GM23248 (cell line): ENCODE measurements around the gene ATP5PB. TPM values are rescaled to one million over a fixed set of nuclear protein-coding genes. Genes with fewer than 3 reads are reported as not detected.

Source experiments
- DNase-seq: peaks from one replicate; pipeline ENCODE4 v3.0.0-alpha.2; 2015
- H2AFZ ChIP-seq: fragments of 200-600 bp; sonication (generic); 2 replicates; pipeline ENCODE4 v1.6.1; 2016; ENCODE audit warnings: antibody characterized with exemption
- H3F3A ChIP-seq: fragments of 200-600 bp; sonication (generic); 2 replicates; pipeline ENCODE4 v1.6.1; 2016; ENCODE audit warnings: mild to moderate bottlenecking, antibody characterized with exemption, mixed run types; ENCODE audit not compliant: insufficient read depth
- H3K27ac ChIP-seq: fragments of 200-600 bp; sonication (generic); 2 replicates; pipeline ENCODE4 v1.5.1; 2016; ENCODE audit warnings: mild to moderate bottlenecking
- H3K27me3 ChIP-seq: fragments of 200-600 bp; sonication (generic); replicated peaks from 2 replicates; pipeline ENCODE4 v1.6.1; 2016; ENCODE audit warnings: mild to moderate bottlenecking; ENCODE audit not compliant: insufficient read depth
- H3K36me3 ChIP-seq: fragments of 200-600 bp; sonication (generic); 2 replicates; pipeline ENCODE4 v1.6.1; 2016; ENCODE audit warnings: low read depth, mild to moderate bottlenecking
- H3K4me1 ChIP-seq: fragments of 200-600 bp; sonication (generic); 2 replicates; pipeline ENCODE4 v1.6.1; 2016; ENCODE audit warnings: mild to moderate bottlenecking; ENCODE audit not compliant: insufficient read depth
- H3K4me2 ChIP-seq: fragments of 200-600 bp; sonication (generic); one replicate; pipeline ENCODE4 v1.6.1; 2016; ENCODE audit warnings: mild to moderate bottlenecking; ENCODE audit not compliant: unreplicated experiment
- H3K4me3 ChIP-seq: fragments of 200-600 bp; sonication (generic); 2 replicates; pipeline ENCODE4 v1.5.1; 2016; ENCODE audit warnings: mild to moderate bottlenecking
- H3K79me2 ChIP-seq: fragments of 200-600 bp; sonication (generic); 2 replicates; pipeline ENCODE4 v1.6.1; 2016; ENCODE audit warnings: mild to moderate bottlenecking; ENCODE audit not compliant: insufficient read depth
- H3K9ac ChIP-seq: fragments of 200-600 bp; sonication (generic); 2 replicates; pipeline ENCODE4 v1.6.1; 2016; ENCODE audit warnings: mild to moderate bottlenecking
- H3K9me2 ChIP-seq: fragments of 200-600 bp; sonication (generic); 2 replicates; pipeline ENCODE4 v1.6.1; 2016; ENCODE audit warnings: mixed run types, mild to moderate bottlenecking, moderate library complexity; ENCODE audit not compliant: insufficient read depth
- H3K9me3 ChIP-seq: fragments of 200-600 bp; sonication (generic); one replicate; pipeline ENCODE4 v1.6.1; 2017; ENCODE audit warnings: low read depth
- H4K20me1 ChIP-seq: fragments of 200-600 bp; sonication (generic); 2 replicates; pipeline ENCODE4 v1.6.0; 2016; ENCODE audit not compliant: insufficient read depth
- EZH2 ChIP-seq: fragments of 200-600 bp; sonication (generic); IDR thresholded peaks from 2 replicates; pipeline ENCODE4 v1.6.1; 2018; ENCODE audit warnings: antibody characterized with exemption, mild to moderate bottlenecking; ENCODE audit not compliant: insufficient read depth, poor library complexity, severe bottlenecking
- EZH2phosphoT487 ChIP-seq: fragments of 200-600 bp; sonication (generic); IDR thresholded peaks from 2 replicates; pipeline ENCODE4 v1.6.1; 2018; ENCODE audit warnings: antibody characterized with exemption, moderate library complexity, mild to moderate bottlenecking, low read depth; ENCODE audit not compliant: insufficient read depth
- WGBS, 2 experiments: methylation state at CpG; one replicate each; pipeline ENCODE4 v1.1.6; 2015 to 2017; ENCODE audit warnings: low lambda C conversion rate in 2 of 2, low coverage in 1 of 2; ENCODE audit errors: missing lambda C conversion rate in 2 of 2; 5-methylcytosine and 5-hydroxymethylcytosine counted together
- in situ Hi-C: fragments of 300-500 bp; cut with MboI; formaldehyde crosslinking; loops from 2 replicates; pipeline ENCODE4 v1.15.0; 2020
- polyA plus RNA-seq: library from polyadenylated mRNA; unstranded; fragments of >200 nt; fragmentation: Nextera tagmentation; extraction: Ambion mirVana; gene quantifications from 2 replicates; pipeline ENCODE4 v1.2.1, GENCODE V29; 2016
- total RNA-seq: library from RNA; depleted of rRNA; stranded (reverse); fragments of >200 nt; shearing (Covaris generic); gene quantifications from 2 replicates; pipeline ENCODE4 v1.2.3, GENCODE V29; 2014

ATP5PB gene
- total and polyA plus RNA-seq, 2 experiments from 2014 or later = 226 to 304 TPM

DNA sequence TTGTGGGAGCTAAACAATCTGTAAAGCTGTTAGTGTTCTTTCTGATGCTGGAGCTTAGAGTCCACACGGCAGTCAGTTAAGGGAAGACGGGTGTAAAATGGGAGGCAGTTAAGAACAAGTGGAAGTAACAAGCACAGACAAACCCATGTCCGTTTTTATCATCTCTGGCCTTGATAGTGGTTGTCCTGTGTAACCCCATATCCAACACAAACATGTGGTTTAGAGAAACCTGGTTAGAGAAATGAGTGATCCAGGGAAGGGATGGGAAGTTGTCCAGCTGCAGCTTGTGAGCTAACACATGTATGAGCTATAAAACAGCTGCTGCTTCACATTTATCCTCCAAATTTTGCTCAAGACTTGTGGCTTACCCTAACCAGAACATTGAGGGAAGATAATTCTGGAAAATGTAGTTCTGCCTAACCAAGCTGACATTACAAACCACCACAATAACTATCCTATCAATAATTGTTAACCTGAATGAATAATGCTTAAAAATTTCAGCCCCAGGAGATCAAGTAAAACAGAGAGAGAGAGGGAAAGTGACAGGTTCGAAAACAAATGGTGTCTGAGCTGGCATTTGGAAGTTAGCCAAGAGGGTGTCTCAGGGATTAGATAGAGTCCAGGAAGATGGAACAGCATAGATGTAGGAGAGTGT is 13.9 kb downstream of the ATP5PB start:
- no peaks in the 10 kb centered on the region for H3K27me3 ChIP-seq
- H3K4me3 ChIP-seq = no peak overlapping the region
- 69 to 79% methylated on average over 4 of the region's 4 CpGs for WGBS, 2 experiments
- no peaks in the 10 kb centered on the region for H3K79me2 ChIP-seq
- H3K27ac ChIP-seq = no peak overlapping the region
- no peak overlapping the region for H3K9ac ChIP-seq
- no peaks in the 10 kb centered on the region for H3K9me3 ChIP-seq
- 0 out of 2 replicates have a peak, but pooled peaks cover 5% of the 10 kb centered on the region for H3F3A ChIP-seq
- peak; percentile 33 for DNase-seq
- no peak overlapping the region for H2AFZ ChIP-seq
- in situ Hi-C loops = no loop called here
- no peak for TF ChIP-seq EZH2
- no peak for TF ChIP-seq EZH2phosphoT487
- no peaks in the 10 kb centered on the region for H3K9me2 ChIP-seq
- H3K4me1 ChIP-seq = no peaks in the 10 kb centered on the region
- no peaks in the 10 kb centered on the region for H4K20me1 ChIP-seq
- no peak overlapping the region for H3K4me2 ChIP-seq
- H3K36me3 ChIP-seq = peaks cover 38% of the 10 kb centered on the region

DNA sequence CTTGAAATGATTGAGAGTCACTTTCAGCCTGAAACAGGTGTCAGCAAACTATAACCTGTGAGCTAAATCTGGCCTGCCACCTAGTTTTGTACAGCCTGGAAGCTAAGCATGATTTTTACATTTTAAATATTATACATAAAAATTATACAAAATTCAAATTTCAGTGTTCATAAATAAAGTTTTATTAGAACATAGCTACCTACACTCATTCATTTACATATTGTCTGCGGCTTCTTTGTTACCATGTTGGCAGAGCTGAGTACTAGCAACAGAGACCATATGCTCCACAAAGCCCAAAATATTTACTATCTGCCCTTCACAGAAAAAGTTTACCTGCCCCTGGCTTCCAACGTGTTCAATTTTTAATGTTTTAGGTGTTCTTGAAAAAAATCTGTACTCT is 16.5 kb downstream of the ATP5PB start:
- H3K9me2 ChIP-seq = no peaks in the 10 kb centered on the region
- no peak overlapping the region for H2AFZ ChIP-seq
- H3K36me3 ChIP-seq = peaks cover 22% of the 10 kb centered on the region
- no peaks in the 10 kb centered on the region for H3K79me2 ChIP-seq
- H3K4me1 ChIP-seq = no peaks in the 10 kb centered on the region
- no peaks in the 10 kb centered on the region for H3K27me3 ChIP-seq
- no peaks in the 10 kb centered on the region for H4K20me1 ChIP-seq
- H3F3A ChIP-seq = 0 out of 2 replicates have a peak, but pooled peaks cover 1% of the 10 kb centered on the region
- no peak for DNase-seq
- no peak overlapping the region for H3K4me2 ChIP-seq
- TF ChIP-seq EZH2phosphoT487 = no peak
- no peak for TF ChIP-seq EZH2
- H3K4me3 ChIP-seq = no peak overlapping the region
- 95% methylated on average over 2 of the region's 2 CpGs for WGBS, 2 experiments
- H3K9ac ChIP-seq = no peak overlapping the region
- H3K27ac ChIP-seq = no peak overlapping the region
- no peaks in the 10 kb centered on the region for H3K9me3 ChIP-seq
- in situ Hi-C loops = no loop called here

DNA sequence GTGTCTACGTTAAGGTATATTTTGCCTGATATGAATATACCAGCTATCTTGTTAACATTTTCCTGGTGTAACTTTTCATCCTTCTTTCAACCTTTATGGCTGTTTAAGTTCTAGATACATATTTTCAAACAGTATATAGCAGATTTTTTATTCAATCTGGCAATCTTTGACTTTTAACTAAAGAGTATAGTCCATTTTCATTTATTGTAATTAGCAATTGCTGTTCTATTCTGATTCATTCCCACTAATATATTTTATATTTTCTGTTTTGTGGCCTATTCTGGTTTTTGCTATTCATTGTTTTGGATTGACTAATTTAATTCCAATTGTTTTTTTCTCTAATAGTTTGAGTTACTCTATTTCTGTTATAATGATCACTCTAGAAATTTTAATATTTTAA is 17.2 kb downstream of the ATP5PB start:
- no peak for TF ChIP-seq EZH2
- TF ChIP-seq EZH2phosphoT487 = no peak
- Histone ChIP-seq H3K9me3 (no peaks in the 10 kb centered on the region), H3K36me3 (peaks cover 16% of the 10 kb centered on the region), H3K27me3 (no peaks in the 10 kb centered on the region), H3K4me2 (no peak overlapping the region), H3K27ac (no peak overlapping the region), H3K9ac (no peak overlapping the region), H3F3A (no peaks in the 10 kb centered on the region), H3K79me2 (no peaks in the 10 kb centered on the region), H2AFZ (no peak overlapping the region), H3K4me3 (no peak overlapping the region), H4K20me1 (no peaks in the 10 kb centered on the region), H3K9me2 (no peaks in the 10 kb centered on the region), H3K4me1 (no peaks in the 10 kb centered on the region)
- DNase-seq = no peak
- 0 to 5% methylated on average over 1 of the region's 1 CpG for WGBS, 2 experiments
- in situ Hi-C loops = no loop called here

DNA sequence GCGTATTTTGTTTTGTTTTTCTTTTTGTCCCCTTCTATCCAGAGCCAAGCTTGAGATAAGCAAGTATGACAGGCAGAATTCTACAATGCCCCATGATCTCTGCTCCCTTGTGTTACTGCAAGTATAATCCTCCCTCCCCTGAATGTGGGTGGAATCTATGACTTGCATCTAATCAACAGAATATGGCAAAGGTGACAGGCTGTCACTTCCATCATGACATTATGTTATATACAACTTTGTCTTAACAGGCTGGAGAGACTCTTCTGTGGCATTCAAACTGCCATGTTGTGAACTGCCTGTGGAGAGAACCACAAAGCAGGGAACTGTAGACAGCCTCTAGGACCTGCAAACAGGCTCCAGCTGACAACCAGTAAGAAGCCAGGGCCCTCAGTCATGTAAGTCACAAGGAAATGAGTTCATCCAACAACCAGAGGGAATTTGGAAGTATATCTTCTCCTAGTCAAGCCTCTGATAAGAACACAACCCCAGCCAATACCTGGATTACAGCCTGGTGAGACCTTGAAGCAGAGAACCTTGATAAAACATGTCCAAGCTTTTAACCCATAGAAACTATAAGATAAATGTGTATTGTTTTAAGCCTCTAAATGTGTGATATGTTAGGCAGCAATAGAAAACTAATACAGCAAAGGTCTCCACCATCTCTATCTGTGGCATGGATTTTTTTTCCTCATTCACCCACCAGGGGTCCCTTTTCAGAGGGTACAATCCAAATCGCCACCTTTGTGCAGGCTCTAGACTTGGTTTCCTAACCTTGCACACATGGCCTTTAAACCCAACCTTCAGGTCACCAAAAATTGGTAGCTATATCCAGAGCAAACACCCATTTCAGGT is 18.8 kb downstream of the ATP5PB start:
- WGBS, 2 experiments = 76 to 77% methylated on average over 2 of the region's 2 CpGs
- H3K4me1 ChIP-seq = no peaks in the 10 kb centered on the region

More for the DNA sequence above, 18.8 kb downstream of the ATP5PB start:
- Histone ChIP-seq H3K79me2 (no peaks in the 10 kb centered on the region), H3K9me3 (no peaks in the 10 kb centered on the region), H4K20me1 (no peaks in the 10 kb centered on the region), H3K4me3 (no peak overlapping the region), H3K36me3 (0 out of 2 replicates have a peak, but pooled peaks cover 8% of the 10 kb centered on the region), H3K27me3 (no peaks in the 10 kb centered on the region), H3K4me2 (no peak overlapping the region), H2AFZ (no peak overlapping the region), H3F3A (no peaks in the 10 kb centered on the region), H3K9me2 (no peaks in the 10 kb centered on the region), H3K27ac (no peak overlapping the region), H3K9ac (no peak overlapping the region)
- in situ Hi-C loops = no loop called here
- TF ChIP-seq EZH2phosphoT487 = no peak
- DNase-seq = no peak
